Erythroblast (primary cell): ENCODE measurements around the gene TMEM130.

Source experiments
- GATA1 ChIP-seq: IDR thresholded peaks from 2 replicates; pipeline ENCODE4 v1.6.1; 2011; ENCODE audit warnings: low read depth, mild to moderate bottlenecking, control low read depth, low read length, moderate library complexity
- POLR2A ChIP-seq: IDR thresholded peaks from 2 replicates; pipeline ENCODE4 v1.6.1; 2011; ENCODE audit warnings: mild to moderate bottlenecking, low read length

DNA sequence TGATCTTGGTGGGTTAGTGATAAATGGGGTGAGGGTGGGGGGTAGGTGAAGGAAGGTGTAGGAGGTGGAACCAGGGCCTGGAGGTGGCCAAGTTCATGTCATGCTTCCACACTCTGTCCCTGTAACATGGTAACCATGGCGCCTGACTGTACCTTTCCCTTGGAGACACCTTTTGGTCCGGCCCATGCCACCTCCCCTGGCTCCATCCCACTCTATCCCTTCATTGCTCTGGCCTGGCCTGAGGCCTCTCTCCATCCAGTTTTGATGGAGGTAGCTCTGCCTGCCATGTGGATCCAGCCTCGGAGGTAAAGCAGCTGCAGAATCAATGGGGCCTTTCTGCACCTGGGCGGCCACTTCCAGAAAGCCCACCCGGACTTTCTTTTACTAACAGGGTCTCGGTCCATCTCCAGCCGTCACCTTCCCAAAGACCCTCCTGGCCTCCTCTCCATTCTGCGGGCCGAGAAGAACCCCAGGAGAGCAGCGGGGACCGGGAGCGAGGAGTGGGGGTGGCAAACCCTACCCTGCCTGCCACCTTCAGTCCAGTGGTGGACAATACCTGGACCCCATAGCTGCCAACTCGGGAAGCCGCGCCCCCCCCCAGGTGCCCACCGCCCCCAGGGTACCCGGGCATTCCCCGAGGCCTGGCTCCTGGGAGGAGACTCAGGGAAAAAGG lies 8.0 kb upstream of the TMEM130 start:
- TF ChIP-seq POLR2A: no peak
- no peak for TF ChIP-seq GATA1
